ENCODE data around the gene RAB13.

The RAB13 gene

GRCh38 chr1:153934746-153935145, 51.4 kb downstream of the RAB13 start:
- DNase-seq: no peak

- DNase-seq: no peak
Observed at GRCh38 chr1:153933955-153934354, 52.2 kb downstream of the RAB13 start.

- no peak for DNase-seq
Observed at GRCh38 chr1:153933430-153933829, 52.7 kb downstream of the RAB13 start.

GRCh38 chr1:153932156-153933131, 53.7 kb downstream of the RAB13 start:
- DNase-seq: no peak

All from nucleus accumbens (tissue), 56 donors.